DOHH2 (cell line): Measurements from ENCODE around the gene GMPPA.

Experiments
- CTCF ChIP-seq: fragments of 200-600 bp; sonication (generic); IDR thresholded peaks from one replicate; pipeline ENCODE4 v1.5.1; 2014; ENCODE audit warnings: antibody characterized with exemption, mild to moderate bottlenecking, low read depth, low read length; ENCODE audit not compliant: poor library complexity, severe bottlenecking
- EZH2phosphoT487 ChIP-seq: fragments of 200-600 bp; sonication (generic); IDR thresholded peaks from 2 replicates; pipeline ENCODE4 v1.6.1; 2017; ENCODE audit warnings: borderline replicate concordance, mild to moderate bottlenecking, antibody characterized with exemption, low read length, moderate library complexity, mixed read lengths

GRCh38 chr2:219465659-219466561 is 32.8 kb upstream of the GMPPA start:
- TF ChIP-seq CTCF (no peak), EZH2phosphoT487 (no peak)
